GM12878 (cell line): ENCODE results near the gene ZNF451. TPM values are rescaled to one million over a fixed set of nuclear protein-coding genes. Genes with fewer than 3 reads are reported as not detected.

Experiments used
- ATAC-seq: fragments of 200-7000 bp; cut with Tn5 transposase; 3 replicates; pipeline ENCODE4 v1.9.1; 2020; ENCODE audit warnings: mild to moderate bottlenecking, moderate library complexity
- BruUV-seq: library from RNA; stranded (reverse); fragments of 400-500 nt; replicated peaks from 2 replicates; lab custom pipeline; 2021; lab: Mats Ljungman, UMichigan
- CTCF ChIA-PET: fragments of 300-600 bp; sonication (Branson Sonifier 250); formaldehyde crosslinking; extraction: SDS; loops from one replicate; lab custom pipeline; 2021; ENCODE audit warnings: inconsistent platforms; lab: Yijun Ruan, JAX
- POLR2A ChIA-PET: fragments of 350-600 bp; formaldehyde crosslinking; extraction: SDS; loops from one replicate; lab custom pipeline; 2021; ENCODE audit warnings: inconsistent platforms; lab: Charles Lee
- RAD21 ChIA-PET: fragments of 300-600 bp; sonication (Branson Sonifier 250); formaldehyde crosslinking; loops from one replicate; lab custom pipeline; 2023; ENCODE audit warnings: antibody characterized with exemption; ENCODE audit not compliant: unreplicated experiment; lab: Charles Lee
- SMC1A ChIA-PET: fragments of 300-600 bp; sonication (Branson Sonifier 250); formaldehyde crosslinking; loops from one replicate; lab custom pipeline; 2023; ENCODE audit not compliant: unreplicated experiment, uncharacterized antibody; lab: Charles Lee
- DNase-seq: peaks from one replicate; pipeline ENCODE4 v3.0.0-alpha.2; 2011; ENCODE audit warnings: low read depth, low spot score
- FAIRE-seq: peaks from 3 replicates; lab custom pipeline; 2011; peaks lifted over from hg19 to GRCh38; lab: Jason Lieb, UNC
- H2AFZ ChIP-seq: 2 replicates; pipeline ENCODE4 v1.6.0; 2011; ENCODE audit warnings: low read depth, low read length, control low read depth; ENCODE audit not compliant: control insufficient read depth
- H3K27ac ChIP-seq: 2 replicates; pipeline ENCODE4 v1.5.1; 2011; ENCODE audit warnings: control low read depth; ENCODE audit not compliant: control insufficient read depth, insufficient read depth
- H3K27me3 ChIP-seq, 2 experiments: replicated peaks in 1 of 2; 2 replicates each; pipeline versions ENCODE4 v1.6.0 to v1.6.1; 2011; ENCODE audit warnings: low read length in 1 of 2; ENCODE audit not compliant: control insufficient read depth in 2 of 2, insufficient read depth in 2 of 2
- H3K36me3 ChIP-seq, 2 experiments: 2 replicates each; pipeline ENCODE4 v1.5.1; 2011; ENCODE audit warnings: low read length in 1 of 2; ENCODE audit not compliant: control insufficient read depth in 2 of 2, insufficient read depth in 2 of 2
- H3K4me1 ChIP-seq: 2 replicates; pipeline ENCODE4 v1.6.1; 2011; ENCODE audit warnings: mild to moderate bottlenecking, low read length, moderate library complexity, mixed read lengths; ENCODE audit not compliant: control insufficient read depth, insufficient read depth
- H3K4me2 ChIP-seq: 2 replicates; pipeline ENCODE4 v1.6.0; 2011; ENCODE audit warnings: control low read depth; ENCODE audit not compliant: control insufficient read depth, insufficient read depth
- H3K4me3 ChIP-seq: fragments of 200-600 bp; sonication (generic); 2 replicates; pipeline ENCODE4 v1.5.1; 2016
- H3K79me2 ChIP-seq: 2 replicates; pipeline ENCODE4 v1.6.0; 2011; ENCODE audit warnings: low read length; ENCODE audit not compliant: control insufficient read depth, insufficient read depth
- H3K9ac ChIP-seq: 2 replicates; pipeline ENCODE4 v1.8.0; 2011; ENCODE audit warnings: low read length, control low read depth, mixed read lengths; ENCODE audit not compliant: control insufficient read depth, insufficient read depth
- H3K9me3 ChIP-seq: replicated peaks from 3 replicates; pipeline ENCODE4 v1.5.1; 2011; ENCODE audit warnings: mild to moderate bottlenecking, low read length; ENCODE audit not compliant: control insufficient read depth, insufficient read depth
- H4K20me1 ChIP-seq: 2 replicates; pipeline ENCODE4 v1.6.0; 2011; ENCODE audit not compliant: control insufficient read depth, insufficient read depth
- BCL3 ChIP-seq: IDR thresholded peaks from 2 replicates; pipeline ENCODE4 v1.6.1; 2011; ENCODE audit warnings: borderline replicate concordance, low read depth, mild to moderate bottlenecking, moderate library complexity, low read length; ENCODE audit not compliant: insufficient read depth, poor library complexity, severe bottlenecking
- CBFB ChIP-seq: IDR thresholded peaks from 2 replicates; pipeline ENCODE4 v1.6.1; 2016; ENCODE audit warnings: antibody characterized with exemption, low read depth
- DPF2 ChIP-seq: fragments of 450-650 bp; IDR thresholded peaks from 2 replicates; pipeline ENCODE4 v1.6.1; 2017; ENCODE audit warnings: mild to moderate bottlenecking
- FOS ChIP-seq: IDR thresholded peaks from 3 replicates; pipeline ENCODE4 v1.6.1; 2011; ENCODE audit warnings: borderline replicate concordance; ENCODE audit not compliant: insufficient read length; ENCODE audit errors: extremely low read depth
- FOXM1 ChIP-seq: IDR thresholded peaks from 2 replicates; pipeline ENCODE4 v1.6.1; 2012; ENCODE audit warnings: low read depth, mild to moderate bottlenecking, inconsistent platforms, low read length, moderate library complexity
- MYB ChIP-seq: fragments of 150-350 bp; IDR thresholded peaks from 2 replicates; pipeline ENCODE4 v1.6.1; 2014; ENCODE audit warnings: mild to moderate bottlenecking, low read depth, low read length, borderline replicate concordance
- NFYB ChIP-seq: IDR thresholded peaks from 2 replicates; pipeline ENCODE4 v1.6.1; 2011; ENCODE audit warnings: low read depth, mild to moderate bottlenecking, low read length, improper control_type of control experiment, moderate library complexity; ENCODE audit not compliant: insufficient read depth
- NR2C1 ChIP-seq: fragments of 450-650 bp; IDR thresholded peaks from 2 replicates; pipeline ENCODE4 v1.6.1; 2017; ENCODE audit warnings: antibody characterized with exemption, mild to moderate bottlenecking, moderate library complexity
- NR2F1 ChIP-seq: fragments of 450-650 bp; conservative IDR thresholded peaks from 2 replicates; pipeline ENCODE4 v1.6.1; 2017; ENCODE audit warnings: mild to moderate bottlenecking
- REST ChIP-seq: IDR thresholded peaks from 2 replicates; pipeline ENCODE4 v1.6.1; 2012; ENCODE audit warnings: mild to moderate bottlenecking, low read depth, low read length
- SREBF2 ChIP-seq: IDR thresholded peaks from 2 replicates; pipeline ENCODE4 v1.6.1; 2012; ENCODE audit warnings: mild to moderate bottlenecking, low read length
- USF1 ChIP-seq: IDR thresholded peaks from 2 replicates; pipeline ENCODE4 v1.6.1; 2011; ENCODE audit warnings: borderline replicate concordance, low read depth, mild to moderate bottlenecking, moderate library complexity, mixed read lengths, low read length; ENCODE audit not compliant: insufficient read depth; ENCODE audit errors: extremely low read length
- ZBTB4 ChIP-seq: fragments of 450-650 bp; formaldehyde crosslinking; IDR thresholded peaks from 2 replicates; pipeline ENCODE4 v1.4.0; 2022; ENCODE audit warnings: mild to moderate bottlenecking, moderate library complexity
- WGBS: methylation state at CpG from one replicate; pipeline ENCODE4 v1.1.6; 2016; ENCODE audit warnings: low lambda C conversion rate; ENCODE audit not compliant: insufficient replicate concordance, insufficient coverage; ENCODE audit errors: missing lambda C conversion rate; 5-methylcytosine and 5-hydroxymethylcytosine counted together
- in situ Hi-C: fragments of 300-500 bp; cut with MboI; formaldehyde crosslinking; loops from 9 replicates; pipeline ENCODE4 v1.14.3; 2018; ENCODE audit warnings: mixed read lengths
- intact Hi-C: fragments of 100-400 bp; cut with micrococcal nuclease; formaldehyde crosslinking; loops from one replicate; pipeline ENCODE4 v1.14.2; 2022; ENCODE audit not compliant: unreplicated experiment
- polyA plus RNA-seq, 11 experiments: library from polyadenylated mRNA; depleted of rRNA in 4 of 11; unstranded in 6 of 11; stranded (reverse) in 5 of 11; fragments of >200 nt; fragmentation: Nextera tagmentation in 4 of 11; fragmentation: Illumina TruSeq in 1 of 11; extraction: Ambion mirVana in 4 of 11; extraction: Trizol in 1 of 11; gene quantifications; 1 replicate in 1 of 11; 2 replicates in 10 of 11; pipeline versions ENCODE4 v1.2.1 to v1.2.3, GENCODE V29; 2011 to 2016; ENCODE audit warnings: inconsistent platforms in 2 of 11, missing spikeins in 2 of 11, low read depth in 1 of 11
- total RNA-seq, 4 experiments: library from RNA; depleted of rRNA in 3 of 4; stranded (reverse); fragments of >200 nt in 3 of 4; fragmentation: Illumina TruSeq in 1 of 4; extraction: Trizol in 1 of 4; gene quantifications; 2 replicates each; pipeline versions ENCODE4 v1.2.1 to v1.2.3, GENCODE V29; 2013 to 2021

Gene ZNF451
- total and polyA plus RNA-seq, 10 of the 15 experiments (the other 5 are each of a cell fraction or from before 2014, with no cell fraction given) = 6.5 to 44.4 (median 23.8) TPM

GRCh38 chr6:57104336-57104735, 14.3 kb downstream of the ZNF451 start (continued):
- no peak for TF ChIP-seq MYB
- no peak for TF ChIP-seq NR2C1

- in situ Hi-C loops = loop anchor here (10.0 kb wide), 1 partner anchor 208 kb away; the partner anchor contains the start of gene PRIM2
- DNase-seq = no peak
- Histone ChIP-seq H3K36me3 (peaks cover 0 to 7% of the 10 kb centered on the region in 2 experiments; a peak in 3 of 4 replicates), H4K20me1 (no peaks in the 10 kb centered on the region), H3K27ac (no peak overlapping the region), H2AFZ (no peak overlapping the region), H3K9me3 (no peaks in the 10 kb centered on the region), H3K79me2 (peaks cover 24% of the 10 kb centered on the region), H3K27me3 (no peaks in the 10 kb centered on the region), H3K4me2 (no peak overlapping the region), H3K4me3 (no peak overlapping the region), H3K9ac (no peak overlapping the region), H3K4me1 (peaks cover 13% of the 10 kb centered on the region)
- no peak for ATAC-seq
- 100% methylated on average over 1 of the region's 1 CpG for WGBS
- ChIA-PET CTCF (no interaction called here), SMC1A (no interaction called here), RAD21 (no interaction called here), POLR2A (no interaction called here)
- no peak for FAIRE-seq
- BruUV-seq = no TSS peak
- intact Hi-C loops = loop anchor here (5.0 kb wide), 1 partner anchor 65 kb away; the partner anchor contains the start of gene BAG2
- TF ChIP-seq DPF2 = no peak
- TF ChIP-seq ZBTB4 (CRISPR knock-in tag) = no peak
- TF ChIP-seq SREBF2 = no peak
- TF ChIP-seq CBFB = no peak
- TF ChIP-seq NFYB = no peak
- no peak for TF ChIP-seq REST
- TF ChIP-seq FOXM1 = no peak
- no peak for TF ChIP-seq USF1
- no peak for TF ChIP-seq BCL3
- no peak for TF ChIP-seq NR2F1
- TF ChIP-seq FOS = no peak
Measured at GRCh38 chr6:57106990-57107389, 17.0 kb downstream of the ZNF451 start.
